ENCODE measurements around the gene TESMIN.

GRCh38 chr11:68664141-68664540, 87.2 kb downstream of the TESMIN start:
- TF ChIP-seq CTCF (conservative IDR thresholded peaks at IDR 0.05; ENCODE audit: low read depth, low read length) (no peak), EZH2 (IDR thresholded peaks at IDR 0.05; ENCODE audit: borderline replicate concordance, low read depth, low read length, poor library complexity, severe bottlenecking) (no peak)
